Fibroblast of pulmonary artery (primary cell): ENCODE results near the gene ZNF710.

ENCODE experiments used
- DNase-seq: peaks from one replicate; pipeline ENCODE4 v3.0.0-alpha.2; 2010; ENCODE audit warnings: low read depth
- H3K4me3 ChIP-seq: replicated peaks from 2 replicates; pipeline ENCODE4 v1.5.1; 2011; ENCODE audit warnings: low read depth, mild to moderate bottlenecking, control low read depth, low read length, moderate library complexity
- CTCF ChIP-seq: IDR thresholded peaks from 2 replicates; pipeline ENCODE4 v1.5.1; 2011; ENCODE audit warnings: mild to moderate bottlenecking, control low read depth, low read length, inconsistent platforms; ENCODE audit errors: missing control alignments

ZNF710 gene

GRCh38 chr15:90113166-90113565 lies 112.0 kb downstream of the ZNF710 start:
- no peak overlapping the region for H3K4me3 ChIP-seq
- no peak for DNase-seq
- no peak for TF ChIP-seq CTCF

GRCh38 chr15:90114451-90114901 lies 113.4 kb downstream of the ZNF710 start:
- no peak for TF ChIP-seq CTCF
- DNase-seq = no peak
- H3K4me3 ChIP-seq = no peak overlapping the region

GRCh38 chr15:90115783-90116182 lies 114.7 kb downstream of the ZNF710 start:
- no peak overlapping the region for H3K4me3 ChIP-seq
- no peak for TF ChIP-seq CTCF
- DNase-seq = no peak

- TF ChIP-seq CTCF = no peak
- no peak overlapping the region for H3K4me3 ChIP-seq
- no peak for DNase-seq
Measured at GRCh38 chr15:90119367-90119766, 118.2 kb downstream of the ZNF710 start.

- no peak overlapping the region for H3K4me3 ChIP-seq
- no peak for DNase-seq
- TF ChIP-seq CTCF = no peak
Measured at GRCh38 chr15:90121086-90121485, 120.0 kb downstream of the ZNF710 start.

- no peak for TF ChIP-seq CTCF
- DNase-seq = no peak
- H3K4me3 ChIP-seq = no peak overlapping the region
Measured at GRCh38 chr15:90124507-90124906, 123.4 kb downstream of the ZNF710 start.

GRCh38 chr15:90126022-90126421 lies 124.9 kb downstream of the ZNF710 start:
- no peak overlapping the region for H3K4me3 ChIP-seq
- TF ChIP-seq CTCF = no peak
- no peak for DNase-seq
